ENCODE measurements around the gene SYT11. TPM values are rescaled to one million over a fixed set of nuclear protein-coding genes. Genes with fewer than 3 reads are reported as not detected.

SYT11 gene
- total and polyA plus RNA-seq, 9 of the 15 experiments (the other 6 are each of a cell fraction or from before 2014, with no cell fraction given) = 0.05 to 0.18 (median 0.11) TPM

DNA sequence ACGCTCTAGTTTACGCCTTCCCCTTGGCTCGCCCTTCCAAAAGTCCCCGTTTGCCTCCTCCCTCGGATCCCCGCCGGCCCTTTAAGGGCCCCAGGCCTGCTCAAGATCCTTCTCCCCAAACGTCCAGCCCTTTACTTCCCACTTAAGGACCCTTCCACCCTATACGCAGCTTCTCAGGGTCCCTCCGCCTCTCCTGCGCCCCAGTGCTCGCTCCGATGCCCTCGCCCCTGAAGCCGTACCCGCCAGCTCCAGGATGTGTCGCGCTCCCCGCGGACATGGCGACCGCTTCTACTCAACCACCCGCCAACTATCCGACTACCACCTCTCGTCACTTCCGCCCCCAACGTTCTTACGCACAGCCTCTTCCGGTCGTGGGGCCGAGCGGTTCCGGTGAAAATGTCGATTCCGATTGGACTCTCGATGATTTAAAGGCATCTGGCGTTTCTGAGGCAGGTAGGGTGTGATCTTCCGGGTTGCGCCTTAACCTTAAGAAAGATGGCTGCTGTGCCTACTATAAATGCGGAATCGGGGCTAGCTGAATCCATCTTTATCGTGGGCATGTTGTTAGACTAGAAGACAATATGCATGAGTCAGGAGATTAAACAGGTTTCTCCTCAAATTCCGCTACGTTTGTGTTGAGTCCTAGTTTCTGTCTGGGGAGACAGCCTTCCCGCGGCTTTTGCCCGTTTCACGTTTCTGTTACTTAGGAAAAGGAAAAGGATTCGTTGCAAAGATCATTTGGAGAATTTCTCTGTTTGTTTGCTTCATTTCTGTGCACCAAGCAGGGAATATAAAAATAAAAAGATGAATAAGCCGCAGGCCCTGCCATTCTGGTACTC, 74.9 kb downstream of the SYT11 start, which contains the start of gene KHDC4 (continued):
- TF ChIP-seq KDM2B (CRISPR knock-in tag; IDR thresholded peaks at IDR 0.05) (no peak), TAL1 (IDR thresholded peaks at IDR 0.05) (no peak), ZBTB33 (CRISPR knock-in tag; IDR thresholded peaks at IDR 0.05) (no peak), SMARCB1 (IDR thresholded peaks at IDR 0.05; ENCODE audit: insufficient read length, low read depth) (no peak), RNF2 (IDR thresholded peaks at IDR 0.05) (no peak), PHTF2 (CRISPR knock-in tag; IDR thresholded peaks at IDR 0.05) (no peak), KDM4B (IDR thresholded peaks at IDR 0.05; ENCODE audit: borderline replicate concordance in 2 of 2, low read depth in 1 of 2) (peak in 1 of 2 experiments; percentile 96; a peak in 2 of 4 replicates), CEBPZ (IDR thresholded peaks at IDR 0.05; ENCODE audit: borderline replicate concordance, low read depth, low read length) (peak; percentile 69; the same call in 1 of the 2 replicates), BRF1 (IDR thresholded peaks at IDR 0.05; ENCODE audit: borderline replicate concordance, extremely low read depth, insufficient read length) (no peak), EHMT2 (IDR thresholded peaks at IDR 0.05) (no peak), RUNX1 (IDR thresholded peaks at IDR 0.05; ENCODE audit: low read depth) (no peak), SIN3B (IDR thresholded peaks at IDR 0.05; ENCODE audit: low read depth) (peak; percentile 48; the same call in 1 of the 2 replicates), HNRNPH1 (optimal IDR thresholded peaks at IDR 0.05; ENCODE audit: low read depth, low read length) (no peak), ZBTB7A (IDR thresholded peaks at IDR 0.05; ENCODE audit: borderline replicate concordance, control insufficient read depth, low read depth, low read length) (no peak), PHB (CRISPR knock-in tag; IDR thresholded peaks at IDR 0.05) (0 out of 2 replicates have a peak, but pooled peaks have one; percentile 28), LCOR (CRISPR knock-in tag; IDR thresholded peaks at IDR 0.05) (peak; percentile 76), MTA1 (IDR thresholded peaks at IDR 0.05; ENCODE audit: borderline replicate concordance) (no peak), SRF (CRISPR knock-in tag; IDR thresholded peaks at IDR 0.05) (peak in 1 of 2 experiments; percentile 57; a peak in 1 of 4 replicates), TGIF2 (CRISPR knock-in tag; IDR thresholded peaks at IDR 0.05) (no peak), ZNF263 (CRISPR knock-in tag; IDR thresholded peaks at IDR 0.05; ENCODE audit: borderline replicate concordance) (peak; percentile 63; the same call in 1 of the 2 replicates)
- TF ChIP-seq, protein P1, sequence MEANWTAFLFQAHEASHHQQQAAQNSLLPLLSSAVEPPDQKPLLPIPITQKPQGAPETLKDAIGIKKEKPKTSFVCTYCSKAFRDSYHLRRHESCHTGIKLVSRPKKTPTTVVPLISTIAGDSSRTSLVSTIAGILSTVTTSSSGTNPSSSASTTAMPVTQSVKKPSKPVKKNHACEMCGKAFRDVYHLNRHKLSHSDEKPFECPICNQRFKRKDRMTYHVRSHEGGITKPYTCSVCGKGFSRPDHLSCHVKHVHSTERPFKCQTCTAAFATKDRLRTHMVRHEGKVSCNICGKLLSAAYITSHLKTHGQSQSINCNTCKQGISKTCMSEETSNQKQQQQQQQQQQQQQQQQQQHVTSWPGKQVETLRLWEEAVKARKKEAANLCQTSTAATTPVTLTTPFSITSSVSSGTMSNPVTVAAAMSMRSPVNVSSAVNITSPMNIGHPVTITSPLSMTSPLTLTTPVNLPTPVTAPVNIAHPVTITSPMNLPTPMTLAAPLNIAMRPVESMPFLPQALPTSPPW (CRISPR knock-in tag; IDR thresholded peaks at IDR 0.05) = peak; percentile 37; the same call in 1 of the 2 replicates
